Ectodermal cell (in vitro differentiated cells): ENCODE results near the gene RAPGEF2.

Source experiments
- H3K27ac ChIP-seq: 2 replicates; pipeline ENCODE4 v1.7.0; 2013; ENCODE audit warnings: mild to moderate bottlenecking, low read depth, low read length; ENCODE audit not compliant: insufficient read depth, poor library complexity, severe bottlenecking
- H3K27me3 ChIP-seq: 2 replicates; pipeline ENCODE4 v1.7.0; 2013; ENCODE audit warnings: mild to moderate bottlenecking, low read length; ENCODE audit not compliant: insufficient read depth, control insufficient read depth, poor library complexity, severe bottlenecking
- H3K36me3 ChIP-seq: one replicate; pipeline ENCODE4 v1.7.0; 2013; ENCODE audit warnings: low read length; ENCODE audit not compliant: control insufficient read depth, insufficient read depth
- H3K4me1 ChIP-seq: one replicate; pipeline ENCODE4 v1.7.0; 2013; ENCODE audit warnings: low read length; ENCODE audit not compliant: control insufficient read depth, insufficient read depth
- H3K4me3 ChIP-seq: 2 replicates; pipeline ENCODE4 v1.7.0; 2013; ENCODE audit warnings: low read depth, low read length, control low read depth; ENCODE audit not compliant: insufficient read depth
- H3K9me3 ChIP-seq: 2 replicates; pipeline ENCODE4 v1.7.0; 2013; ENCODE audit warnings: mild to moderate bottlenecking, low read length, moderate library complexity; ENCODE audit not compliant: control insufficient read depth
- WGBS, 2 experiments: methylation state at CpG; one replicate each; pipeline ENCODE4 v1.1.7; 2013; ENCODE audit warnings: missing lambda C conversion rate in 2 of 2; 5-methylcytosine and 5-hydroxymethylcytosine counted together

RAPGEF2 gene

GRCh38 chr4:159145318-159145991, 42.6 kb downstream of the RAPGEF2 start:
- 96 to 97% methylated on average over 4 of the region's 4 CpGs for whole genome bisulfite sequencing, 2 experiments
- Histone ChIP-seq H3K36me3 (no peaks in the 10 kb centered on the region), H3K4me1 (no peaks in the 10 kb centered on the region), H3K27ac (no peak overlapping the region), H3K4me3 (no peak overlapping the region), H3K27me3 (no peaks in the 10 kb centered on the region), H3K9me3 (no peaks in the 10 kb centered on the region)

GRCh38 chr4:159145992-159146330, 43.1 kb downstream of the RAPGEF2 start:
- 94 to 100% methylated on average over 1 of the region's 1 CpG for WGBS, 2 experiments
- H3K27ac ChIP-seq: no peak overlapping the region
- H3K9me3 ChIP-seq: no peaks in the 10 kb centered on the region
- H3K4me1 ChIP-seq: no peaks in the 10 kb centered on the region
- no peak overlapping the region for H3K4me3 ChIP-seq
- no peaks in the 10 kb centered on the region for H3K27me3 ChIP-seq
- H3K36me3 ChIP-seq: no peaks in the 10 kb centered on the region

GRCh38 chr4:159146488-159146887, 43.6 kb downstream of the RAPGEF2 start:
- H3K9me3 ChIP-seq: no peaks in the 10 kb centered on the region
- H3K36me3 ChIP-seq: no peaks in the 10 kb centered on the region
- no peak overlapping the region for H3K27ac ChIP-seq
- H3K4me1 ChIP-seq: no peaks in the 10 kb centered on the region
- no peak overlapping the region for H3K4me3 ChIP-seq
- no peaks in the 10 kb centered on the region for H3K27me3 ChIP-seq

- no peaks in the 10 kb centered on the region for H3K27me3 ChIP-seq
- no peak overlapping the region for H3K27ac ChIP-seq
- no peaks in the 10 kb centered on the region for H3K9me3 ChIP-seq
- 94 to 95% methylated on average over 2 of the region's 2 CpGs for WGBS, 2 experiments
- H3K36me3 ChIP-seq: no peaks in the 10 kb centered on the region
- no peaks in the 10 kb centered on the region for H3K4me1 ChIP-seq
- no peak overlapping the region for H3K4me3 ChIP-seq
Measured at GRCh38 chr4:159148441-159148840, 45.6 kb downstream of the RAPGEF2 start.

- Histone ChIP-seq H3K9me3 (no peaks in the 10 kb centered on the region), H3K4me3 (no peak overlapping the region), H3K27me3 (no peaks in the 10 kb centered on the region), H3K27ac (no peak overlapping the region), H3K36me3 (no peaks in the 10 kb centered on the region), H3K4me1 (no peaks in the 10 kb centered on the region)
- WGBS, 2 experiments: 100% methylated on average over 1 of the region's 1 CpG; no CpG with 5 or more reads in 1 of the 2 experiments
Measured at GRCh38 chr4:159149666-159150065, 46.8 kb downstream of the RAPGEF2 start.

GRCh38 chr4:159150396-159150795, 47.5 kb downstream of the RAPGEF2 start:
- no peaks in the 10 kb centered on the region for H3K9me3 ChIP-seq
- H3K27ac ChIP-seq: no peak overlapping the region
- WGBS, 2 experiments: 91 to 94% methylated on average over 5 of the region's 5 CpGs
- H3K36me3 ChIP-seq: no peaks in the 10 kb centered on the region
- H3K4me3 ChIP-seq: no peak overlapping the region
- H3K4me1 ChIP-seq: no peaks in the 10 kb centered on the region
- H3K27me3 ChIP-seq: no peaks in the 10 kb centered on the region

- Histone ChIP-seq H3K27ac (no peak overlapping the region), H3K4me3 (no peak overlapping the region), H3K4me1 (no peaks in the 10 kb centered on the region), H3K36me3 (no peaks in the 10 kb centered on the region), H3K9me3 (no peaks in the 10 kb centered on the region), H3K27me3 (no peaks in the 10 kb centered on the region)
- 81 to 84% methylated on average over 3 to 4 of the region's 4 CpGs for WGBS, 2 experiments
Measured at GRCh38 chr4:159150821-159151390, 48.0 kb downstream of the RAPGEF2 start.

GRCh38 chr4:159151689-159152088, 48.8 kb downstream of the RAPGEF2 start:
- no peak overlapping the region for H3K27ac ChIP-seq
- no peaks in the 10 kb centered on the region for H3K36me3 ChIP-seq
- no peaks in the 10 kb centered on the region for H3K27me3 ChIP-seq
- no peaks in the 10 kb centered on the region for H3K9me3 ChIP-seq
- peaks cover under 1% of the 10 kb centered on the region for H3K4me1 ChIP-seq
- no peak overlapping the region for H3K4me3 ChIP-seq
- 90 to 96% methylated on average over 1 of the region's 1 CpG for WGBS, 2 experiments

GRCh38 chr4:159152181-159152580, 49.3 kb downstream of the RAPGEF2 start:
- no peaks in the 10 kb centered on the region for H3K27me3 ChIP-seq
- no peak overlapping the region for H3K4me3 ChIP-seq
- no peak overlapping the region for H3K27ac ChIP-seq
- 93 to 98% methylated on average over 3 of the region's 3 CpGs for WGBS, 2 experiments
- no peaks in the 10 kb centered on the region for H3K9me3 ChIP-seq
- peaks cover 6% of the 10 kb centered on the region for H3K4me1 ChIP-seq
- no peaks in the 10 kb centered on the region for H3K36me3 ChIP-seq

- Histone ChIP-seq H3K4me3 (no peak overlapping the region), H3K4me1 (peaks cover 21% of the 10 kb centered on the region), H3K36me3 (no peaks in the 10 kb centered on the region), H3K27ac (no peak overlapping the region), H3K27me3 (no peaks in the 10 kb centered on the region), H3K9me3 (no peaks in the 10 kb centered on the region)
- 94 to 96% methylated on average over 3 to 4 of the region's 4 CpGs for WGBS, 2 experiments
Measured at GRCh38 chr4:159153669-159154068, 50.8 kb downstream of the RAPGEF2 start.
